Colonic mucosa (tissue), 4 donors: Measurements from ENCODE around the gene DDAH1. TPM values are rescaled to one million over a fixed set of nuclear protein-coding genes. Genes with fewer than 3 reads are reported as not detected.

Experiments used
- DNase-seq: peaks from one replicate; pipeline ENCODE4 v3.0.0-alpha.2; 2020
- H3K27ac ChIP-seq: fragments of 200-600 bp; one replicate; pipeline ENCODE4 v1.8.0; 2021
- H3K27me3 ChIP-seq: fragments of 200-600 bp; one replicate; pipeline ENCODE4 v1.8.0; 2021
- H3K36me3 ChIP-seq: fragments of 200-600 bp; one replicate; pipeline ENCODE4 v1.8.0; 2021
- H3K4me1 ChIP-seq: fragments of 200-600 bp; one replicate; pipeline ENCODE4 v1.8.0; 2021; ENCODE audit warnings: mild to moderate bottlenecking
- H3K4me3 ChIP-seq: fragments of 200-600 bp; one replicate; pipeline ENCODE4 v1.8.0; 2021
- H3K9ac ChIP-seq, 2 donors: one replicate each; pipeline ENCODE4 v1.7.0; 2013; ENCODE audit warnings: control low read depth in 2 of 2, low read depth in 2 of 2, low read length in 2 of 2
- H3K9me3 ChIP-seq: fragments of 200-600 bp; one replicate; pipeline ENCODE4 v1.8.0; 2021
- CTCF ChIP-seq: fragments of 200-600 bp; IDR thresholded peaks from one replicate; pipeline ENCODE4 v1.8.0; 2022; ENCODE audit warnings: antibody characterized with exemption, mild to moderate bottlenecking
- intact Hi-C: fragments of 100-400 bp; cut with DNase I; formaldehyde crosslinking; loops from one replicate; pipeline ENCODE4 v1.14.1; 2022
- total RNA-seq, 2 donors: library from RNA; stranded (reverse); fragmentation: NEBNext Ultra II Directional in 1 of 2; extraction: Animal tissue kit (Norgen Biotek cat#: 25700) in 1 of 2; gene quantifications; one replicate each; pipeline ENCODE4 v1.2.1, GENCODE V29; 2021
- donor health status: healthy.
- donor health status: DM: no; HTN: no; CAD: no.
- donor health status: DM: no; HTN: no; CAD: no.

Gene DDAH1
- total RNA-seq, 2 donors from 2014 or later = 130 to 144 TPM

- TF ChIP-seq CTCF = no peak
- no peak overlapping the region for H3K4me3 ChIP-seq
- H3K36me3 ChIP-seq = no peaks in the 10 kb centered on the region
- no peak overlapping the region for H3K9ac ChIP-seq
- no peaks in the 10 kb centered on the region for H3K27me3 ChIP-seq
- H3K4me1 ChIP-seq = no peaks in the 10 kb centered on the region
- H3K9me3 ChIP-seq = no peaks in the 10 kb centered on the region
- intact Hi-C loops = no loop called here
- no peak for DNase-seq
- H3K27ac ChIP-seq = no peak overlapping the region
Measured at GRCh38 chr1:85319491-85319890, 145.5 kb downstream of the DDAH1 start.

GRCh38 chr1:85318217-85318616, 146.7 kb downstream of the DDAH1 start:
- Histone ChIP-seq H3K27ac (no peak overlapping the region), H3K4me3 (no peak overlapping the region), H3K36me3 (no peaks in the 10 kb centered on the region), H3K9ac (no peak overlapping the region), H3K27me3 (no peaks in the 10 kb centered on the region), H3K4me1 (no peaks in the 10 kb centered on the region), H3K9me3 (no peaks in the 10 kb centered on the region)
- DNase-seq = no peak
- intact Hi-C loops = no loop called here
- no peak for TF ChIP-seq CTCF

- DNase-seq = no peak
- intact Hi-C loops = no loop called here
- H3K9ac ChIP-seq = no peak overlapping the region
- no peak for TF ChIP-seq CTCF
- no peaks in the 10 kb centered on the region for H3K27me3 ChIP-seq
- H3K9me3 ChIP-seq = no peaks in the 10 kb centered on the region
- H3K4me3 ChIP-seq = no peak overlapping the region
- H3K36me3 ChIP-seq = no peaks in the 10 kb centered on the region
- no peaks in the 10 kb centered on the region for H3K4me1 ChIP-seq
- H3K27ac ChIP-seq = no peak overlapping the region
Measured at GRCh38 chr1:85317560-85317959, 147.4 kb downstream of the DDAH1 start.

- Histone ChIP-seq H3K27me3 (no peaks in the 10 kb centered on the region), H3K4me3 (no peak overlapping the region), H3K9ac (no peak overlapping the region), H3K36me3 (no peaks in the 10 kb centered on the region), H3K4me1 (no peaks in the 10 kb centered on the region), H3K9me3 (no peaks in the 10 kb centered on the region), H3K27ac (no peak overlapping the region)
- DNase-seq = no peak
- TF ChIP-seq CTCF = no peak
- intact Hi-C loops = no loop called here
Measured at GRCh38 chr1:85316321-85316720, 148.6 kb downstream of the DDAH1 start.

GRCh38 chr1:85315789-85316188, 149.2 kb downstream of the DDAH1 start:
- Histone ChIP-seq H3K27me3 (no peaks in the 10 kb centered on the region), H3K9me3 (no peaks in the 10 kb centered on the region), H3K4me1 (no peaks in the 10 kb centered on the region), H3K27ac (no peak overlapping the region), H3K36me3 (no peaks in the 10 kb centered on the region), H3K9ac (no peak overlapping the region), H3K4me3 (no peak overlapping the region)
- intact Hi-C loops = no loop called here
- no peak for TF ChIP-seq CTCF
- DNase-seq = no peak

GRCh38 chr1:85314726-85315125, 150.2 kb downstream of the DDAH1 start:
- Histone ChIP-seq H3K36me3 (no peaks in the 10 kb centered on the region), H3K27me3 (no peaks in the 10 kb centered on the region), H3K4me3 (no peak overlapping the region), H3K4me1 (no peaks in the 10 kb centered on the region), H3K9me3 (no peaks in the 10 kb centered on the region), H3K27ac (no peak overlapping the region), H3K9ac (no peak overlapping the region)
- intact Hi-C loops = no loop called here
- no peak for DNase-seq
- TF ChIP-seq CTCF = no peak
